ENCODE results near the gene ENOX2. TPM values are rescaled to one million over a fixed set of nuclear protein-coding genes. Genes with fewer than 3 reads are reported as not detected.

Gene ENOX2
- total RNA-seq, 1 experiment from 2014 or later, result 12.9 TPM

DNA sequence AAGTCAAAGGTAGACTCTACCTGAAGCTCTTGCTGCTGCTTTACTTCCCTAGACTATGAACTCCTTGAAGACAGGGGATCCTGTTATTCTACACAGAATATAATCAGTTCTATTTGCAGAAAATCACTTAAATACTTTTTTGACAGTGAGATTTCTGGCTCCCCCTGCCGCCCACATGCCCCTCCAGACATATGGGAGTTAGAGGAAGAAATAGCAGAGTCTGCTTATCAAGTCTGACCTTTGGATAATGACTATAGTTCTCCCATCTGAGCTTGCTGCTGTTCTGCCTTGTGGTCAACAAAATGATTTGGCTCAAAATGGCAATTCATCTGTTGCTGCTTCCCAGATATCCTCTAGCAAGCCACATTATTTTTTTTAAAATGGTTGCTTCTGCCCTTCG, 101.1 kb downstream of the ENOX2 start:
- ATAC-seq, result no peak
- no peak for DNase-seq (ENCODE audit: low read depth, low spot score)
- BruUV-seq (replicated peaks), result no TSS peak

More for the DNA sequence above, 101.1 kb downstream of the ENOX2 start:
- ChIA-PET CTCF (no interaction called here), RAD21 (ENCODE audit: low non-redundant PET in 1 of 2, low total read pairs in 2 of 2, uncharacterized antibody in 2 of 2, unreplicated experiment in 2 of 2) (no interaction called here), POLR2A (no interaction called here)
- no peaks in the 10 kb centered on the region for H3K4me1 ChIP-seq (ENCODE audit: control insufficient read depth in 1 of 2, insufficient read depth in 2 of 2, low read length in 2 of 2)
- H3K4me3 ChIP-seq (replicated peaks in 1 of 2; ENCODE audit: low read depth in 1 of 2, low read length in 2 of 2), result no peak overlapping the region
- H3K79me2 ChIP-seq (ENCODE audit: insufficient read depth, low read length), result no peaks in the 10 kb centered on the region
- H3K27ac ChIP-seq (ENCODE audit: low read depth, low read length), result no peak overlapping the region
- H3K4me2 ChIP-seq (ENCODE audit: low read length), result no peak overlapping the region
- no peak overlapping the region for H3K9ac ChIP-seq (ENCODE audit: low read length)
- H3K27me3 ChIP-seq (ENCODE audit: insufficient read depth, low read length), result no peaks in the 10 kb centered on the region
- H4K20me1 ChIP-seq (ENCODE audit: insufficient read depth), result no peaks in the 10 kb centered on the region
- no peaks in the 10 kb centered on the region for H3K9me2 ChIP-seq (ENCODE audit: insufficient read depth)
- no peak for TF ChIP-seq SRF (IDR thresholded peaks at IDR 0.05; ENCODE audit: low read depth)
- TF ChIP-seq, protein P1, sequence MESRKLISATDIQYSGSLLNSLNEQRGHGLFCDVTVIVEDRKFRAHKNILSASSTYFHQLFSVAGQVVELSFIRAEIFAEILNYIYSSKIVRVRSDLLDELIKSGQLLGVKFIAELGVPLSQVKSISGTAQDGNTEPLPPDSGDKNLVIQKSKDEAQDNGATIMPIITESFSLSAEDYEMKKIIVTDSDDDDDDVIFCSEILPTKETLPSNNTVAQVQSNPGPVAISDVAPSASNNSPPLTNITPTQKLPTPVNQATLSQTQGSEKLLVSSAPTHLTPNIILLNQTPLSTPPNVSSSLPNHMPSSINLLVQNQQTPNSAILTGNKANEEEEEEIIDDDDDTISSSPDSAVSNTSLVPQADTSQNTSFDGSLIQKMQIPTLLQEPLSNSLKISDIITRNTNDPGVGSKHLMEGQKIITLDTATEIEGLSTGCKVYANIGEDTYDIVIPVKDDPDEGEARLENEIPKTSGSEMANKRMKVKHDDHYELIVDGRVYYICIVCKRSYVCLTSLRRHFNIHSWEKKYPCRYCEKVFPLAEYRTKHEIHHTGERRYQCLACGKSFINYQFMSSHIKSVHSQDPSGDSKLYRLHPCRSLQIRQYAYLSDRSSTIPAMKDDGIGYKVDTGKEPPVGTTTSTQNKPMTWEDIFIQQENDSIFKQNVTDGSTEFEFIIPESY (IDR thresholded peaks at IDR 0.05; ENCODE audit: extremely low read depth, insufficient replicate concordance, low read length), result no peak
- TF ChIP-seq CEBPB (IDR thresholded peaks at IDR 0.05; ENCODE audit: low read depth), result no peak
- TF ChIP-seq JUND (IDR thresholded peaks at IDR 0.05), result no peak
- no peak for TF ChIP-seq YY1 (IDR thresholded peaks at IDR 0.05; ENCODE audit: extremely low read depth, insufficient replicate concordance, low read depth, low read length)
- no peak for TF ChIP-seq POLR2A (IDR thresholded peaks at IDR 0.05; ENCODE audit: borderline replicate concordance, extremely low read depth, insufficient read depth, insufficient read length)
- TF ChIP-seq SP1 (IDR thresholded peaks at IDR 0.05; ENCODE audit: low read depth), result no peak
- no peak for TF ChIP-seq ELF1 (IDR thresholded peaks at IDR 0.05; ENCODE audit: borderline replicate concordance, low read depth)
- no peak for TF ChIP-seq MAX (IDR thresholded peaks at IDR 0.05)
- TF ChIP-seq TCF7L2 (IDR thresholded peaks at IDR 0.05; ENCODE audit: borderline replicate concordance, extremely low read depth, insufficient read depth, insufficient read length), result no peak
- TF ChIP-seq POLR2AphosphoS5 (IDR thresholded peaks at IDR 0.05; ENCODE audit: low read depth, low read length), result no peak
- no peak for TF ChIP-seq SIN3A (IDR thresholded peaks at IDR 0.05; ENCODE audit: low read depth)
- intact Hi-C loops (cut with micrococcal nuclease), result no loop called here
- H3K9me3 ChIP-seq (ENCODE audit: control insufficient read depth in 1 of 2, insufficient read depth in 1 of 2, low read depth in 1 of 2, low read length in 2 of 2), result no peaks in the 10 kb centered on the region
- no peak overlapping the region for H2AFZ ChIP-seq (ENCODE audit: low read depth, low read length, poor library complexity, severe bottlenecking)
- no peaks in the 10 kb centered on the region for H3K36me3 ChIP-seq (ENCODE audit: control insufficient read depth in 1 of 2, insufficient read depth in 2 of 2, low read length in 2 of 2)

Measured in HCT116 (cell line).